PC-9 (cell line): ENCODE measurements around the gene POLD4.

ENCODE experiments used
- EZH2 ChIP-seq: fragments of 200-600 bp; sonication (generic); IDR thresholded peaks from 2 replicates; pipeline ENCODE4 v1.8.0; 2017; ENCODE audit warnings: antibody characterized with exemption, low read depth
- TF ChIP-seq, protein P1 (sequence below): fragments of 200-600 bp; sonication (generic); conservative IDR thresholded peaks from 2 replicates; pipeline ENCODE4 v1.6.1; 2017; ENCODE audit warnings: mixed run types, antibody characterized with exemption, mild to moderate bottlenecking, moderate library complexity

DNA sequence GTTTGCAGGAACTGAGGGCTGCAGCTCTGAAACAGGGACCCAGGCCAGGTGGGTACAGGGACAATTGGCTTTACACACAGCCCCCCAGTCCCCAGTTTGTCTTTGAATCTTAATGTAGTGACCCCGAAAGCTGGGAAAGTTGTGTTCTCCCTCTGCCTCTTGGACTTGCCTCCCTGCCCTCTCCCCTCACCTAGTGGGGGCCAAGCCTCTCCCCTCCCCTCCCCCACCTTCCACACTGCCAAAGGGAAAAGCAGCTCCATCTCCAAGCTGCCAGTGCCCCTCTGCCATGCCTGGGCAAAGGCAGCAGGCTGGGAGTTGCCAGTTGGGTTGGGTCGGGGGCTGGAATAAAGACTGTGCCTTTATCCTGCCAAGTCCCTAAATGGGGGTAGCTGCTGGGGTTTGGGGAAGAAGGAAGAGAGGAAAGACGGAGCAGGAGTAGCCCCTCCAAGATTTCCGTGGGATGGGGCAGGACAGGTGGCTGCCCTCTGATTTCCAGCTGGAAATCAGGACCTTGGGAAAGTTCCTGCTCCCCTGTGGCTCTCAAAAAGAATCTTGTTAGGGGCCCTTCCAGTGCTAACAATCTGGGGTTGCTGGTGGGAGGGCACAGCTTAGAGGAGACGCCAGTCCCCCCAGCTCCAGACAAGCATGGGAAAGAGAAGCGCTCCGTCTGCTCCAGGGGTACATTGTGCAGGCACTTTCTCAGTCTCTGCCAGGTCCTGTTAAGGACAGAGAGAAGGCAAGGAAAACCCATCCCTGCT lies 22.9 kb upstream of the POLD4 start:
- TF ChIP-seq, protein P1, sequence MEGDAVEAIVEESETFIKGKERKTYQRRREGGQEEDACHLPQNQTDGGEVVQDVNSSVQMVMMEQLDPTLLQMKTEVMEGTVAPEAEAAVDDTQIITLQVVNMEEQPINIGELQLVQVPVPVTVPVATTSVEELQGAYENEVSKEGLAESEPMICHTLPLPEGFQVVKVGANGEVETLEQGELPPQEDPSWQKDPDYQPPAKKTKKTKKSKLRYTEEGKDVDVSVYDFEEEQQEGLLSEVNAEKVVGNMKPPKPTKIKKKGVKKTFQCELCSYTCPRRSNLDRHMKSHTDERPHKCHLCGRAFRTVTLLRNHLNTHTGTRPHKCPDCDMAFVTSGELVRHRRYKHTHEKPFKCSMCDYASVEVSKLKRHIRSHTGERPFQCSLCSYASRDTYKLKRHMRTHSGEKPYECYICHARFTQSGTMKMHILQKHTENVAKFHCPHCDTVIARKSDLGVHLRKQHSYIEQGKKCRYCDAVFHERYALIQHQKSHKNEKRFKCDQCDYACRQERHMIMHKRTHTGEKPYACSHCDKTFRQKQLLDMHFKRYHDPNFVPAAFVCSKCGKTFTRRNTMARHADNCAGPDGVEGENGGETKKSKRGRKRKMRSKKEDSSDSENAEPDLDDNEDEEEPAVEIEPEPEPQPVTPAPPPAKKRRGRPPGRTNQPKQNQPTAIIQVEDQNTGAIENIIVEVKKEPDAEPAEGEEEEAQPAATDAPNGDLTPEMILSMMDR = no peak
- TF ChIP-seq EZH2 = no peak
